ENCODE results near the gene SCARB1.

The SCARB1 gene

GRCh38 chr12:124878795-124879516 lies 15.3 kb upstream of the SCARB1 start:
- no peak for TF ChIP-seq CTCF (conservative IDR thresholded peaks at IDR 0.05; ENCODE audit: control insufficient read depth, insufficient read depth, low read depth, low read length)

GRCh38 chr12:124877423-124877822 lies 13.8 kb upstream of the SCARB1 start:
- DNase-seq (ENCODE audit: low read depth) = no peak
- no peak for TF ChIP-seq CTCF (conservative IDR thresholded peaks at IDR 0.05; ENCODE audit: control insufficient read depth, insufficient read depth, low read depth, low read length)
- H3K4me3 ChIP-seq (ENCODE audit: control insufficient read depth, low read depth, low read length) = no peak overlapping the region

More at GRCh38 chr12:124878795-124879516, 15.3 kb upstream of the SCARB1 start:
- no peak overlapping the region for H3K4me3 ChIP-seq (ENCODE audit: control insufficient read depth, low read depth, low read length)
- no peak for DNase-seq (ENCODE audit: low read depth)

- H3K4me3 ChIP-seq (ENCODE audit: control insufficient read depth, low read depth, low read length) = no peak overlapping the region
- DNase-seq (ENCODE audit: low read depth) = no peak
- TF ChIP-seq CTCF (conservative IDR thresholded peaks at IDR 0.05; ENCODE audit: control insufficient read depth, insufficient read depth, low read depth, low read length) = no peak
Measured at GRCh38 chr12:124876171-124876570, 12.5 kb upstream of the SCARB1 start.

GRCh38 chr12:124875803-124876132 lies 12.1 kb upstream of the SCARB1 start:
- H3K4me3 ChIP-seq (ENCODE audit: control insufficient read depth, low read depth, low read length) = no peak overlapping the region
- TF ChIP-seq CTCF (conservative IDR thresholded peaks at IDR 0.05; ENCODE audit: control insufficient read depth, insufficient read depth, low read depth, low read length) = no peak
- DNase-seq (ENCODE audit: low read depth) = no peak

- no peak for DNase-seq (ENCODE audit: low read depth)
- no peak for TF ChIP-seq CTCF (conservative IDR thresholded peaks at IDR 0.05; ENCODE audit: control insufficient read depth, insufficient read depth, low read depth, low read length)
- H3K4me3 ChIP-seq (ENCODE audit: control insufficient read depth, low read depth, low read length) = no peak overlapping the region
Measured at GRCh38 chr12:124874988-124875802, 11.5 kb upstream of the SCARB1 start.

- no peak for TF ChIP-seq CTCF (conservative IDR thresholded peaks at IDR 0.05; ENCODE audit: control insufficient read depth, insufficient read depth, low read depth, low read length)
- H3K4me3 ChIP-seq (ENCODE audit: control insufficient read depth, low read depth, low read length) = no peak overlapping the region
- DNase-seq (ENCODE audit: low read depth) = no peak
Measured at GRCh38 chr12:124874188-124874587, 10.5 kb upstream of the SCARB1 start.

All from fibroblast of mammary gland (primary cell).